ENCODE measurements around the gene NOX5. TPM values are rescaled to one million over a fixed set of nuclear protein-coding genes. Genes with fewer than 3 reads are reported as not detected.

NOX5 gene
- total RNA-seq, 1 donor from 2014 or later, result 0.09 TPM

DNA sequence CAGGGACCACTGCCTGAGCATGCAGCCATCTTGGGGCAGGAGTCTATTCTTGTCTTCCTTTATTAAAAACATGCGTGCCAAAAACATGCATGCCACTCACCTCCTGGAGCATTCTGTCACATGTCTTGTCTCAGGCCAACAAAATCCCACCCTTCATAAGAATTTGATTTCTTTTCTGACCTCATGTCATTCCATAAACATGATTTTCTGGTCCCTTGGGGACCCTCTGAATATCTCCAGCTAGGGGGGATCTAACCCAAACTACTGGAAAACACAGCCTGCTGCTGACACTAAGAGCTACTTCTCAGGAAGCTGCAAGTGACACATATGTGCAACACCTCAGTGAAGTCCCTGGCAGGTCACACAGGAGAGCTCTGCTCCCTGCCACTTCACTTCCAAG lies 26.8 kb upstream of the NOX5 start:
- H3K4me1 ChIP-seq (ENCODE audit: insufficient read depth, low read length), result no peaks in the 10 kb centered on the region
- no peaks in the 10 kb centered on the region for H4K20me1 ChIP-seq (ENCODE audit: insufficient read depth, low read length)
- Mint-ChIP-seq H3K9me3 (ENCODE audit: unreplicated experiment) (peaks cover 3% of the 10 kb centered on the region), H3K27ac (ENCODE audit: unreplicated experiment) (no peak overlapping the region), H3K4me3 (ENCODE audit: unreplicated experiment) (no peak overlapping the region), H3K27me3 (ENCODE audit: low read depth, unreplicated experiment) (peaks cover 24% of the 10 kb centered on the region), H3K4me1 (ENCODE audit: low read depth, unreplicated experiment) (peaks cover 14% of the 10 kb centered on the region), H3K36me3 (ENCODE audit: low read depth, unreplicated experiment) (no peaks in the 10 kb centered on the region)
- no peak overlapping the region for H2AFZ ChIP-seq (ENCODE audit: low read depth, low read length)
- no peak overlapping the region for H3K9ac ChIP-seq (ENCODE audit: low read length)
- no peaks in the 10 kb centered on the region for H3K79me2 ChIP-seq (ENCODE audit: insufficient read depth, low read length)
- no peaks in the 10 kb centered on the region for H3K9me3 ChIP-seq (ENCODE audit: insufficient read depth, low read depth, low read length)
- peaks cover 11% of the 10 kb centered on the region for H3K27me3 ChIP-seq (ENCODE audit: insufficient read depth, low read length)
- DNase-seq (ENCODE audit: low read depth) (no peak), FAIRE-seq (no peak)
- H3K27ac ChIP-seq (ENCODE audit: low read depth, low read length), result no peak overlapping the region
- no peak overlapping the region for H3K4me3 ChIP-seq (ENCODE audit: insufficient read depth, low read depth, low read length)
- TF ChIP-seq EZH2 (IDR thresholded peaks at IDR 0.05; ENCODE audit: insufficient read depth, low read length), result no peak
- TF ChIP-seq, protein P1, sequence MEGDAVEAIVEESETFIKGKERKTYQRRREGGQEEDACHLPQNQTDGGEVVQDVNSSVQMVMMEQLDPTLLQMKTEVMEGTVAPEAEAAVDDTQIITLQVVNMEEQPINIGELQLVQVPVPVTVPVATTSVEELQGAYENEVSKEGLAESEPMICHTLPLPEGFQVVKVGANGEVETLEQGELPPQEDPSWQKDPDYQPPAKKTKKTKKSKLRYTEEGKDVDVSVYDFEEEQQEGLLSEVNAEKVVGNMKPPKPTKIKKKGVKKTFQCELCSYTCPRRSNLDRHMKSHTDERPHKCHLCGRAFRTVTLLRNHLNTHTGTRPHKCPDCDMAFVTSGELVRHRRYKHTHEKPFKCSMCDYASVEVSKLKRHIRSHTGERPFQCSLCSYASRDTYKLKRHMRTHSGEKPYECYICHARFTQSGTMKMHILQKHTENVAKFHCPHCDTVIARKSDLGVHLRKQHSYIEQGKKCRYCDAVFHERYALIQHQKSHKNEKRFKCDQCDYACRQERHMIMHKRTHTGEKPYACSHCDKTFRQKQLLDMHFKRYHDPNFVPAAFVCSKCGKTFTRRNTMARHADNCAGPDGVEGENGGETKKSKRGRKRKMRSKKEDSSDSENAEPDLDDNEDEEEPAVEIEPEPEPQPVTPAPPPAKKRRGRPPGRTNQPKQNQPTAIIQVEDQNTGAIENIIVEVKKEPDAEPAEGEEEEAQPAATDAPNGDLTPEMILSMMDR (IDR thresholded peaks at IDR 0.05; ENCODE audit: insufficient read depth, low read depth, low read length), result no peak
- no peak overlapping the region for H3K4me2 ChIP-seq (ENCODE audit: low read length)
- H3K36me3 ChIP-seq (ENCODE audit: insufficient read depth, low read length), result no peaks in the 10 kb centered on the region

DNA sequence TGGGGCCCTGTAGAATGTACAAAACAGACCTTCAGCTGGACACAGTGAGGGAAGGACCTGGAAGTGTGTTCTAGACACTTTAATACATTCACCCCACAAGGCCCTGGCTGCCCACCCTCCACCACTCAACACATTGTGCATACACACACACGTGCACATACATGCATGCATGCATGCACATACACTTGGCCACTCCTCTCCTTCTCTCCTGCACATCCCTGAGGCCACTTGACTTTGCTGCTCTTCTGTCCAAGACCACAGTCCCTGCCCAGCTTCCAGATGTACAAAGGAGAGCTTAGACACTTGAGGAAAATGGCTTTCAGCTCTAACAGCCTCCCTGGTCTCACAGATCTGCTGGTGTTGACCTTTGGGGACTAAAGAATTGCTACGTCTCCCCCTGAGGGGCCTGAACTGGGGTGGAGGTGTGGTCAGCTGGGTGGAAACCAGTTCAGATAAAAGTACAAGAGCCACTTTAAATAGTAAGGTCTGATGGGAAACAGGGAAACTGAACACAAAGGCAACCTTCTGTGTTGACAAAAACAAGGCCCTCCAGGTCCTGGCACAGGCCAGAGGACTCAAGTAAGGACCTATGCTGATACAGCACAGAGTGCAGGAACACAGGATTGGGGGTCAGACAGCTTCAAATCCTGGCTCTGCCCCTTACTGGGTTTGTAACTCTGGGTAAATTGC lies 24.8 kb upstream of the NOX5 start:
- no peak for TF ChIP-seq EZH2 (IDR thresholded peaks at IDR 0.05; ENCODE audit: insufficient read depth, low read length)
- TF ChIP-seq, protein P1 (IDR thresholded peaks at IDR 0.05; ENCODE audit: insufficient read depth, low read depth, low read length), result no peak

More for the DNA sequence above, 24.8 kb upstream of the NOX5 start:
- Histone ChIP-seq H3K27ac (ENCODE audit: low read depth, low read length) (no peak overlapping the region), H3K9ac (ENCODE audit: low read length) (no peak overlapping the region), H3K79me2 (ENCODE audit: insufficient read depth, low read length) (no peaks in the 10 kb centered on the region), H3K9me3 (ENCODE audit: insufficient read depth, low read depth, low read length) (no peaks in the 10 kb centered on the region), H3K27me3 (ENCODE audit: insufficient read depth, low read length) (peaks cover 11% of the 10 kb centered on the region), H3K4me1 (ENCODE audit: insufficient read depth, low read length) (peaks cover 16% of the 10 kb centered on the region), H3K4me3 (ENCODE audit: insufficient read depth, low read depth, low read length) (no peak overlapping the region), H4K20me1 (ENCODE audit: insufficient read depth, low read length) (no peaks in the 10 kb centered on the region), H3K4me2 (ENCODE audit: low read length) (no peak overlapping the region), H3K36me3 (ENCODE audit: insufficient read depth, low read length) (no peaks in the 10 kb centered on the region), H2AFZ (ENCODE audit: low read depth, low read length) (no peak overlapping the region)
- H3K27me3 Mint-ChIP-seq (ENCODE audit: low read depth, unreplicated experiment), result peaks cover 24% of the 10 kb centered on the region
- DNase-seq (ENCODE audit: low read depth), result no peak
- FAIRE-seq, result no peak
- H3K9me3 Mint-ChIP-seq (ENCODE audit: unreplicated experiment), result peaks cover 3% of the 10 kb centered on the region
- H3K4me3 Mint-ChIP-seq (ENCODE audit: unreplicated experiment), result no peak overlapping the region
- H3K36me3 Mint-ChIP-seq (ENCODE audit: low read depth, unreplicated experiment), result no peaks in the 10 kb centered on the region
- no peak overlapping the region for H3K27ac Mint-ChIP-seq (ENCODE audit: unreplicated experiment)
- H3K4me1 Mint-ChIP-seq (ENCODE audit: low read depth, unreplicated experiment), result peaks cover 26% of the 10 kb centered on the region
